ENCODE measurements around the gene TRAP1. TPM values are rescaled to one million over a fixed set of nuclear protein-coding genes. Genes with fewer than 3 reads are reported as not detected.

Gene TRAP1
- total RNA-seq, 1 experiment from 2014 or later: 232 TPM

DNA sequence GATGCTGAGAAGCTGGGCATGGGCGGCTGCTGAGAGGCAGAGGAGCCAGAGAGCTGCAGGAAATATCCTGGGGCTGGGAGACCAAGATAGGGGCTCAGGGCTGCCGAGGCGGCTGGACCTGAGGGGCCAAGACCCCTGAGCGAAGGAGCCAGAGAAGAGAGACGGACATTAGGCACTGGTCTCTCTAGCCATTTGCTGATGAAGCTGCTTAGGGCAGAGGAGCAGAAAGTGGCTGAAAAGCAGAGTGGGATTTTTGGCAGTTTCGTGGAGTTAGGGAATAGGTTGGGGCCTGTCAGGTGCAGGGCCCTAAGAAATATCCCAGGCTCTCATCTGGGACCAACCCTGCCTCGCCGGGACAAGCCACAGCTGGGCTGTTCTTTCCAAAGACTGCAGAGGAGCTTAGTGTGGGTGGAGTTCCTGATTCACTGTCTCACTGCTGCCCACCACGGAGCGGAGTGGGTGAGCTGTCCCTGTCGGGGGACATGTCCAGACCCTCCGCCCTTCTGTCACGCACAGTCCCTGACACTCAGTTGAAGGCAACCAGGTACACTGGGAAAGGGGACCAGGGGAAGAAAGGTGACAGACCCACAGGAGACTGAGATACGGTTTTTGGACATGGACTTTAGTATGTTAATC lies 74.1 kb downstream of the TRAP1 start:
- DNase-seq: no peak
- H3K27ac Mint-ChIP-seq (ENCODE audit: unreplicated experiment): peak overlapping the region; percentile 5
- H3K27me3 Mint-ChIP-seq (ENCODE audit: unreplicated experiment): no peaks in the 10 kb centered on the region
- peaks cover 30% of the 10 kb centered on the region for H3K36me3 Mint-ChIP-seq (ENCODE audit: insufficient read depth, unreplicated experiment)
- CTCF ChIA-PET: interaction anchor here (0.5 to 1.1 kb wide), 3 partner anchors 29 to 48 kb away, joined by 3 to 5 read pairs (median 3); no protein-coding TSS in a partner anchor
- no TSS peak for BruUV-seq (replicated peaks)
- H3K9me3 Mint-ChIP-seq (ENCODE audit: low read depth, unreplicated experiment): no peaks in the 10 kb centered on the region
- peak overlapping the region; percentile 29 for H3K4me3 Mint-ChIP-seq (ENCODE audit: low read depth, unreplicated experiment)
- intact Hi-C loops (cut with micrococcal nuclease; ENCODE audit: unreplicated experiment): no loop called here
- peaks cover 34% of the 10 kb centered on the region for H3K4me1 Mint-ChIP-seq (ENCODE audit: low read depth, unreplicated experiment)
- TF ChIP-seq, protein P1, sequence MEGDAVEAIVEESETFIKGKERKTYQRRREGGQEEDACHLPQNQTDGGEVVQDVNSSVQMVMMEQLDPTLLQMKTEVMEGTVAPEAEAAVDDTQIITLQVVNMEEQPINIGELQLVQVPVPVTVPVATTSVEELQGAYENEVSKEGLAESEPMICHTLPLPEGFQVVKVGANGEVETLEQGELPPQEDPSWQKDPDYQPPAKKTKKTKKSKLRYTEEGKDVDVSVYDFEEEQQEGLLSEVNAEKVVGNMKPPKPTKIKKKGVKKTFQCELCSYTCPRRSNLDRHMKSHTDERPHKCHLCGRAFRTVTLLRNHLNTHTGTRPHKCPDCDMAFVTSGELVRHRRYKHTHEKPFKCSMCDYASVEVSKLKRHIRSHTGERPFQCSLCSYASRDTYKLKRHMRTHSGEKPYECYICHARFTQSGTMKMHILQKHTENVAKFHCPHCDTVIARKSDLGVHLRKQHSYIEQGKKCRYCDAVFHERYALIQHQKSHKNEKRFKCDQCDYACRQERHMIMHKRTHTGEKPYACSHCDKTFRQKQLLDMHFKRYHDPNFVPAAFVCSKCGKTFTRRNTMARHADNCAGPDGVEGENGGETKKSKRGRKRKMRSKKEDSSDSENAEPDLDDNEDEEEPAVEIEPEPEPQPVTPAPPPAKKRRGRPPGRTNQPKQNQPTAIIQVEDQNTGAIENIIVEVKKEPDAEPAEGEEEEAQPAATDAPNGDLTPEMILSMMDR (IDR thresholded peaks at IDR 0.05; ENCODE audit: unreplicated experiment): no peak

DNA sequence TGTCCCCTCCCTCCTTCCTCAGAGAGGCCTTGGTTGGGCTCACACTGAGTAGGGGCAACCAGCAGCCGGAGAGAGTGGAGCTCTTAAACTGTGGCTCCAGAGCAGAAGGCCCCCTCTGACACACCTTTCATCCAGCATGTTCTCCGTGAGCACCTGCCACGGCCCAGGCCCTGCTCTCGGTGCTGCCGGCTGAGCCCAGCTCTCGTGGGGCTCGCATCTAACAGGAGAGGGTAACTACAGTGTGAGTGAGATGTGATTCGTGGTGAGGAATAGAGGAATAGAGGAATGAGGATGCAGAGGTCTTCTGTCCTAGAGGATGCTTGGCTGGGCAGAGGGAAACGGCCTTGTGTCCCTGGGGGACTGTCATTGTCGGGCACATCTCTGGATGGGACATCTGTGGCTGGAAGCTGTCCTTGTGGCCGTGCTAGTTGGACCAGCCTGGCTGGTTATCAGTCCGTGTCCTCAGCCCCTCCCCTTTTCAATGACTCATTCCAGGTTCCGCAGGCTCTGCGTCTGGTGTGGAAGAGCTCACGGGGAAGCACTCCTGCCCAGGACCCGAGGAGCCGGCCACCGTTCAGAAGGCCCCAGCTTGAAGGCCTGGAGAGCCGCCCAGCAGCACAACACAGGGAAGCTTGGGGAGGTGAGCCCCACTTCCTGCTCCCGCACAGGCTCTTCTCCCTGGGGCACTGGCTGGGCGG lies 74.8 kb downstream of the TRAP1 start:
- DNase-seq: peak; percentile 78
- Mint-ChIP-seq H3K27me3 (ENCODE audit: unreplicated experiment) (no peaks in the 10 kb centered on the region), H3K36me3 (ENCODE audit: insufficient read depth, unreplicated experiment) (peaks cover 30% of the 10 kb centered on the region), H3K4me1 (ENCODE audit: low read depth, unreplicated experiment) (peaks cover 34% of the 10 kb centered on the region), H3K9me3 (ENCODE audit: low read depth, unreplicated experiment) (no peaks in the 10 kb centered on the region), H3K27ac (ENCODE audit: unreplicated experiment) (peak overlapping the region; percentile 5), H3K4me3 (ENCODE audit: low read depth, unreplicated experiment) (peak overlapping the region; percentile 29)
- intact Hi-C loops (cut with micrococcal nuclease; ENCODE audit: unreplicated experiment): no loop called here
- BruUV-seq (replicated peaks): no TSS peak
- TF ChIP-seq, protein P1 (IDR thresholded peaks at IDR 0.05; ENCODE audit: unreplicated experiment): no peak
- CTCF ChIA-PET: interaction anchor here (0.5 to 1.1 kb wide), 3 partner anchors 29 to 49 kb away, joined by 3 to 5 read pairs (median 3); no protein-coding TSS in a partner anchor

DNA sequence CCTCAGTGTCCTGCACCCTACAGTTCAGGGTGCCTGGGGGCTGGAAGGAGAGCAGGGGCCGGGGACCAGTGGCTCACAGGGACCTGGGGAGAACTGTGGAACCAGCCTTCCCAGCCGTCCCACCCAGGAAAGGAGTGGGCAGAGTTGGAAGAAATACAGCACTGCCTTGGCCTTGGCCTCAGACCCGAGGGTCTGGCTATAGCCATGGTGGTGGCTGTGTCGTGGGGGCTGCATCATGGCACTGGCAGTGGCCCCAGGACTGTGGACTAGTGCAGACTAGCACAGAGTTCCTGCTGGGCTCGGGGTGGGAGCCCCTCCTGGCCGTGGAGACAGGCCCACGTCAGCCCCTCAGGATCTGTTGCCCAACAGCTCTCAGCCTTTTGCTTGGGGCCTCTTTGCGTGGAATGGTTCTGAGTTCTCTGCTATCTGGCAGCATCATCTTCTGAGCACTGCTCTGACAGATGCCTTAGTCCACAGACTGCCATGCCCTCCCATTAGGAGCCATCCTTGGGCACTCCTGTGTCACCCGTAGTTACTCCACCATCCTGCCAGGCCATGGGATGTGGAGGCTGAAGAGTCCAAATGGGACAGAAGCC lies 75.4 kb downstream of the TRAP1 start:
- H3K4me1 Mint-ChIP-seq (ENCODE audit: low read depth, unreplicated experiment): peaks cover 33% of the 10 kb centered on the region
- CTCF ChIA-PET: no interaction called here
- intact Hi-C loops (cut with micrococcal nuclease; ENCODE audit: unreplicated experiment): no loop called here

More for the DNA sequence above, 75.4 kb downstream of the TRAP1 start:
- no peak for DNase-seq
- Mint-ChIP-seq H3K9me3 (ENCODE audit: low read depth, unreplicated experiment) (no peaks in the 10 kb centered on the region), H3K27me3 (ENCODE audit: unreplicated experiment) (no peaks in the 10 kb centered on the region), H3K36me3 (ENCODE audit: insufficient read depth, unreplicated experiment) (peaks cover 30% of the 10 kb centered on the region), H3K27ac (ENCODE audit: unreplicated experiment) (peak overlapping the region; percentile 5), H3K4me3 (ENCODE audit: low read depth, unreplicated experiment) (peak overlapping the region; percentile 29)
- no TSS peak for BruUV-seq (replicated peaks)
- TF ChIP-seq, protein P1 (IDR thresholded peaks at IDR 0.05; ENCODE audit: unreplicated experiment): no peak

Measured in Calu3 (cell line).